Thyroid gland (tissue), 4 donors: ENCODE data around the gene NIPBL.

ENCODE experiments used
- CTCF ChIP-seq, 6 experiments: fragments of 200-600 bp in 3 of 6; fragments of 450-650 bp in 3 of 6; sonication (generic) in 3 of 6; IDR thresholded peaks; one replicate each; pipeline ENCODE4 v1.5.1; 2016 to 2019; ENCODE audit warnings: antibody characterized with exemption in 6 of 6, mild to moderate bottlenecking in 2 of 6, inconsistent platforms in 1 of 6, moderate library complexity in 1 of 6
- POLR2A ChIP-seq, 2 donors: fragments of 450-650 bp; IDR thresholded peaks; one replicate each; pipeline ENCODE4 v1.6.1; 2017; ENCODE audit warnings: antibody characterized with exemption in 2 of 2, mild to moderate bottlenecking in 2 of 2, moderate library complexity in 1 of 2

DNA sequence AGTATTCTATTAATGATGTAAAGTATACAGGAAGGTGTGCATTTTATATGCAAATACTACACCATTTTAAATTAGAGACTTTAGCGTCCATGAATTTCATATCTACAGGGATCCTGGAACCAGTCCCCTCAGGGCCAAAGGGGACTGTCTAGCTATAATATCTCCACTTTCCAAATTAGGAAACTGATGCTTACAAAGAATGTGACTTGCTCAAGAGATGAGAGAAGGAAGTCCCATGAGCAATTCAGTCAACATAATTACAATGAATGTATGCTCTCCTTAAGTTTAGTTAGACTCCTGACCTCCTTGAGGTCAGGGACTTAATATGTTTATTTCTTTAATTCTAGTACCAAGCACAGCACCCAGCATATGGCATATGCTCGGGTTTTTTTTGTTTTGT is 23.7 kb downstream of the NIPBL start:
- TF ChIP-seq CTCF (IDR thresholded peaks at IDR 0.05) (no peak), POLR2A (IDR thresholded peaks at IDR 0.05) (no peak)
